Liver (tissue), 3 donors: ENCODE data around the gene SOHLH1.

Experiments
- ATF3 ChIP-seq: IDR thresholded peaks from 2 replicates; pipeline ENCODE4 v1.6.1; 2016; ENCODE audit warnings: antibody characterized with exemption
- CTCF ChIP-seq: fragments of 150-350 bp; IDR thresholded peaks from 2 replicates; pipeline ENCODE4 v1.5.1; 2017; ENCODE audit warnings: improper control_type of control experiment, low read depth, low read length; ENCODE audit not compliant: missing input control
- GABPA ChIP-seq, 2 donors: IDR thresholded peaks in 1 of 2; conservative IDR thresholded peaks in 1 of 2; 2 replicates each; pipeline ENCODE4 v1.6.1; 2016; ENCODE audit warnings: antibody characterized with exemption in 2 of 2, mild to moderate bottlenecking in 1 of 2, moderate library complexity in 1 of 2
- HNF4A ChIP-seq, 2 donors: conservative IDR thresholded peaks; 2 replicates each; pipeline ENCODE4 v1.6.1; 2016; ENCODE audit warnings: antibody characterized with exemption in 2 of 2, mild to moderate bottlenecking in 2 of 2
- MAX ChIP-seq: IDR thresholded peaks from 2 replicates; pipeline ENCODE4 v1.6.1; 2016; ENCODE audit warnings: antibody characterized with exemption
- RXRA ChIP-seq, 2 donors: IDR thresholded peaks; 2 replicates each; pipeline ENCODE4 v1.6.1; 2017 to 2018; ENCODE audit warnings: antibody characterized with exemption in 2 of 2, mild to moderate bottlenecking in 1 of 2
- SP1 ChIP-seq: IDR thresholded peaks from 2 replicates; pipeline ENCODE4 v1.6.1; 2018; ENCODE audit warnings: antibody characterized with exemption, mild to moderate bottlenecking
- TAF1 ChIP-seq: conservative IDR thresholded peaks from 2 replicates; pipeline ENCODE4 v1.6.1; 2016; ENCODE audit warnings: antibody characterized with exemption, mild to moderate bottlenecking
- YY1 ChIP-seq: IDR thresholded peaks from 2 replicates; pipeline ENCODE4 v1.6.1; 2016; ENCODE audit warnings: antibody characterized with exemption, mild to moderate bottlenecking
- ZBTB33 ChIP-seq: IDR thresholded peaks from 2 replicates; pipeline ENCODE4 v1.6.1; 2016; ENCODE audit warnings: antibody characterized with exemption
- donor health status: healthy.
- donor health status: healthy.

- TF ChIP-seq YY1: no peak
- no peak for TF ChIP-seq CTCF
- no peak for TF ChIP-seq RXRA (IDR thresholded peaks at IDR 0.05)
- no peak for TF ChIP-seq TAF1
- no peak for TF ChIP-seq GABPA (IDR thresholded peaks at IDR 0.05 in 1 of 2, conservative IDR thresholded peaks at IDR 0.05 in 1 of 2)
- no peak for TF ChIP-seq MAX
- no peak for TF ChIP-seq ZBTB33
- TF ChIP-seq ATF3: no peak
- TF ChIP-seq SP1: no peak
- no peak for TF ChIP-seq HNF4A (conservative IDR thresholded peaks at IDR 0.05)
These were observed 30.2 kb upstream of the SOHLH1 start for GRCh38 chr9:135729480-135729879.
